Measurements from ENCODE around the gene LPP.

DNA sequence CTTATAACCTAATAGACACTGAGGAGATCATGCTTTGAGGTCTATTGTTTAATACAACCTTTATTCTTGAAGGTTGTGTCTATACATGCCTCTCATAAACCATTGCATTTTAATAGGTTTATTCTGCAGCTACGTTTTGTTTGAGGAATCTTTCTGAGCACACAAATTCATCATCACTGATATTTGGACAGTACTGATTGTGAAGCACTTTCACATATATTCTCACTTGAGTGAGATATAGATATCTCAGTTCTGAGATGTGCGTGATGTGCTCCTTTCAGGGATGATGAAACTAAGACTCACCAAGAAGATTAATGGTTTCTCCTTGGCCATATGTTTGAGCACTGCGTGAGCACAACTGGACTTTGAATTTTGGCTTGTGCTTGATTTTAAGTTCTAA, 374.4 kb downstream of the LPP start:
- TF ChIP-seq, protein P1, sequence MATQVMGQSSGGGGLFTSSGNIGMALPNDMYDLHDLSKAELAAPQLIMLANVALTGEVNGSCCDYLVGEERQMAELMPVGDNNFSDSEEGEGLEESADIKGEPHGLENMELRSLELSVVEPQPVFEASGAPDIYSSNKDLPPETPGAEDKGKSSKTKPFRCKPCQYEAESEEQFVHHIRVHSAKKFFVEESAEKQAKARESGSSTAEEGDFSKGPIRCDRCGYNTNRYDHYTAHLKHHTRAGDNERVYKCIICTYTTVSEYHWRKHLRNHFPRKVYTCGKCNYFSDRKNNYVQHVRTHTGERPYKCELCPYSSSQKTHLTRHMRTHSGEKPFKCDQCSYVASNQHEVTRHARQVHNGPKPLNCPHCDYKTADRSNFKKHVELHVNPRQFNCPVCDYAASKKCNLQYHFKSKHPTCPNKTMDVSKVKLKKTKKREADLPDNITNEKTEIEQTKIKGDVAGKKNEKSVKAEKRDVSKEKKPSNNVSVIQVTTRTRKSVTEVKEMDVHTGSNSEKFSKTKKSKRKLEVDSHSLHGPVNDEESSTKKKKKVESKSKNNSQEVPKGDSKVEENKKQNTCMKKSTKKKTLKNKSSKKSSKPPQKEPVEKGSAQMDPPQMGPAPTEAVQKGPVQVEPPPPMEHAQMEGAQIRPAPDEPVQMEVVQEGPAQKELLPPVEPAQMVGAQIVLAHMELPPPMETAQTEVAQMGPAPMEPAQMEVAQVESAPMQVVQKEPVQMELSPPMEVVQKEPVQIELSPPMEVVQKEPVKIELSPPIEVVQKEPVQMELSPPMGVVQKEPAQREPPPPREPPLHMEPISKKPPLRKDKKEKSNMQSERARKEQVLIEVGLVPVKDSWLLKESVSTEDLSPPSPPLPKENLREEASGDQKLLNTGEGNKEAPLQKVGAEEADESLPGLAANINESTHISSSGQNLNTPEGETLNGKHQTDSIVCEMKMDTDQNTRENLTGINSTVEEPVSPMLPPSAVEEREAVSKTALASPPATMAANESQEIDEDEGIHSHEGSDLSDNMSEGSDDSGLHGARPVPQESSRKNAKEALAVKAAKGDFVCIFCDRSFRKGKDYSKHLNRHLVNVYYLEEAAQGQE (IDR thresholded peaks at IDR 0.05; ENCODE audit: insufficient read depth in 1 of 2, low read depth in 2 of 2, low read length in 2 of 2) = no peak
- TF ChIP-seq SIN3A (IDR thresholded peaks at IDR 0.05; ENCODE audit: borderline replicate concordance, insufficient read depth, low read length) (no peak), POLR2AphosphoS5 (IDR thresholded peaks at IDR 0.05; ENCODE audit: low read depth, low read length) (no peak), TAF1 (IDR thresholded peaks at IDR 0.05; ENCODE audit: borderline replicate concordance, insufficient read depth, low read length) (no peak), FOXP2 (optimal IDR thresholded peaks at IDR 0.05; ENCODE audit: borderline replicate concordance, extremely low read depth, extremely low read length, insufficient read depth) (no peak)
